ENCODE results near the gene ANKRD27.
"Not testable (repeated sequence)": the region's sequence is repeated elsewhere in the genome, so short reads cannot be mapped to it uniquely, and the experiment has no call there.

Gene ANKRD27

GRCh38 chr19:32674931-32675719 is at the start of gene ANKRD27:
TSS of gene ANKRD27 (minus strand) at chr19:32675180. CDS start at chr19:32659015, 16,165 bp downstream.
- DNase-seq = peak; percentile 97

GRCh38 chr19:32720936-32721250 is 45.9 kb upstream of the ANKRD27 start:
- no peak for DNase-seq

- DNase-seq = no peak
Observed at GRCh38 chr19:32720216-32720935, 45.4 kb upstream of the ANKRD27 start.

- no peak for DNase-seq
Observed at GRCh38 chr19:32719611-32720059, 44.7 kb upstream of the ANKRD27 start, which contains the start of gene TDRD12. TSS of gene TDRD12 (plus strand) at chr19:32719767. CDS start at chr19:32720073, 306 bp downstream.

GRCh38 chr19:32718286-32718685 is 43.3 kb upstream of the ANKRD27 start:
- no peak for DNase-seq

- DNase-seq = no peak
Observed at GRCh38 chr19:32717496-32717895, 42.5 kb upstream of the ANKRD27 start.

GRCh38 chr19:32716203-32716602 is 41.2 kb upstream of the ANKRD27 start:
- DNase-seq = not testable (repeated sequence)

GRCh38 chr19:32711747-32712146 is 36.8 kb upstream of the ANKRD27 start:
- DNase-seq = no peak

GRCh38 chr19:32709032-32709431 is 34.1 kb upstream of the ANKRD27 start:
- DNase-seq = no peak

GRCh38 chr19:32708457-32708856 is 33.5 kb upstream of the ANKRD27 start:
- peak; percentile 17 for DNase-seq

- DNase-seq = not testable (repeated sequence)
Observed at GRCh38 chr19:32704006-32704405, 29.0 kb upstream of the ANKRD27 start.

- no peak for DNase-seq
Observed at GRCh38 chr19:32702010-32702409, 27.0 kb upstream of the ANKRD27 start.

- not testable (repeated sequence) for DNase-seq
Observed at GRCh38 chr19:32700129-32700528, 25.1 kb upstream of the ANKRD27 start.

GRCh38 chr19:32696771-32697170 is 21.8 kb upstream of the ANKRD27 start:
- not testable (repeated sequence) for DNase-seq

GRCh38 chr19:32695506-32695905 is 20.5 kb upstream of the ANKRD27 start:
- not testable (repeated sequence) for DNase-seq

GRCh38 chr19:32694851-32695250 is 19.9 kb upstream of the ANKRD27 start:
- not testable (repeated sequence) for DNase-seq

- not testable (repeated sequence) for DNase-seq
Observed at GRCh38 chr19:32694316-32694715, 19.3 kb upstream of the ANKRD27 start.

GRCh38 chr19:32693151-32694108 is 18.4 kb upstream of the ANKRD27 start:
- not testable (repeated sequence) for DNase-seq

GRCh38 chr19:32692727-32693061 is 17.7 kb upstream of the ANKRD27 start:
- no peak for DNase-seq

GRCh38 chr19:32691952-32692726 is 17.2 kb upstream of the ANKRD27 start:
- peak; percentile 22 for DNase-seq

- peak; percentile 63 for DNase-seq
Observed at GRCh38 chr19:32691291-32691951, 16.4 kb upstream of the ANKRD27 start, which contains the start of gene NUDT19. TSS of gene NUDT19 (plus strand) at chr19:32691821. CDS start at chr19:32691961, 140 bp downstream.

All from activated CD4-positive, alpha-beta T cell treated with anti-CD3 and anti-CD28 coated beads for 1 hour (primary cell).